ENCODE results near the gene YDJC. TPM values are rescaled to one million over a fixed set of nuclear protein-coding genes. Genes with fewer than 3 reads are reported as not detected.
A peak's percentile ranks its signal among the peaks of the same experiment; 100 is the strongest.
"Not testable (repeated sequence)": the region's sequence is repeated elsewhere in the genome, so short reads cannot be mapped to it uniquely, and the experiment has no call there.

YDJC gene
- total and polyA plus RNA-seq, 2 experiments from 2014 or later: 31.8 to 42.5 TPM

DNA sequence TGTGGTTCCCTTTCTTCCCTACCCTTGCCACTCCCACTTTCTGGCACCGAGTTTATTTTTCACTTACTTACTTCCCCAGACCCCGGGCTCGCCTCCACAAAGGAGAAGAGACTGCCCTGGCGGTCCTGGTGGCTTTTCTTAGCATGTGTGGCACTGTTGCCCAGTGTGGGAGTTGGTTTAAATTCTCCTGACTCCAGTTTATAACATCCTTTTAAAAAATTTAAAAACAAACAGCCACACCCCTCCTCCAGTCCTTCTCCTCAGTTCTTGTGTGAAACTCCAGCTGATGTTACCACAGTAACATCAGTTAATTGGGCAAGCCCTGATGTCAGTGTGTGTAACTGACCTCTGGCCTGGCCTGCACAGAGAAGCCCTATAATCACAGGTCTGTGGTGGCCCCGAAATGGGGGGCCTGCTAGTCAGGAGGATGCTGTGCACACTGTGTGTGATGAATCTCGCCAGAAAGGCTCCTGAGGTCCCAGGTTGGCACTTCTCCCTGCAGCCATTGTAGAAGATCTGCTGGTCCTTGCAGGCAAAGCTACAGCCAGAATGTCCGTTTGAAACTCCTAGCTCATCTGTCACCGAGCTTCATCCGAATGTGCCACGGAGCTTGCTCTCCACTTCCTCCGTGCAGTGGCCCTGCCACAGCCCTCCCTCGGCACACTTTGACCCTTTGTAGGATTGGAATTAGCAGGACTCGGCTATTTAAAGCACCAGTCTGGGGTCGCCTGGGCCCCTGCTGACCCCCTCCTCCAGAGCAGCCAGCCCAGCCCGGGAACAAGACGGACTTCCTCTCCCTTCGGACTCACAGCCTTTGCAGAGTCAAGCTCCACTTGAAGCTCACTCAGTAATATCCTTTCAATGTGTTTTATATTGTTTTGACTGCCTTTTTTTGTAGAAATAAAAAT lies 7.6 kb downstream of the YDJC start:
- no peaks in the 10 kb centered on the region for H3K9me3 ChIP-seq (ENCODE audit: low read depth)
- DNase-seq (ENCODE audit: low read depth in 1 of 2, low spot score in 1 of 2): peak in 1 of 2 donors; percentile 25
- H3K4me3 ChIP-seq: no peak overlapping the region
- H3K27ac ChIP-seq: peak overlapping the region; percentile 80
- no peaks in the 10 kb centered on the region for H3K27me3 ChIP-seq
- H3K36me3 ChIP-seq: peaks cover 7% of the 10 kb centered on the region
- TF ChIP-seq, protein P1, sequence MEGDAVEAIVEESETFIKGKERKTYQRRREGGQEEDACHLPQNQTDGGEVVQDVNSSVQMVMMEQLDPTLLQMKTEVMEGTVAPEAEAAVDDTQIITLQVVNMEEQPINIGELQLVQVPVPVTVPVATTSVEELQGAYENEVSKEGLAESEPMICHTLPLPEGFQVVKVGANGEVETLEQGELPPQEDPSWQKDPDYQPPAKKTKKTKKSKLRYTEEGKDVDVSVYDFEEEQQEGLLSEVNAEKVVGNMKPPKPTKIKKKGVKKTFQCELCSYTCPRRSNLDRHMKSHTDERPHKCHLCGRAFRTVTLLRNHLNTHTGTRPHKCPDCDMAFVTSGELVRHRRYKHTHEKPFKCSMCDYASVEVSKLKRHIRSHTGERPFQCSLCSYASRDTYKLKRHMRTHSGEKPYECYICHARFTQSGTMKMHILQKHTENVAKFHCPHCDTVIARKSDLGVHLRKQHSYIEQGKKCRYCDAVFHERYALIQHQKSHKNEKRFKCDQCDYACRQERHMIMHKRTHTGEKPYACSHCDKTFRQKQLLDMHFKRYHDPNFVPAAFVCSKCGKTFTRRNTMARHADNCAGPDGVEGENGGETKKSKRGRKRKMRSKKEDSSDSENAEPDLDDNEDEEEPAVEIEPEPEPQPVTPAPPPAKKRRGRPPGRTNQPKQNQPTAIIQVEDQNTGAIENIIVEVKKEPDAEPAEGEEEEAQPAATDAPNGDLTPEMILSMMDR (IDR thresholded peaks at IDR 0.05; ENCODE audit: low read depth, low read length): no peak
- H3K4me1 ChIP-seq (ENCODE audit: low read depth): peaks cover 10% of the 10 kb centered on the region

DNA sequence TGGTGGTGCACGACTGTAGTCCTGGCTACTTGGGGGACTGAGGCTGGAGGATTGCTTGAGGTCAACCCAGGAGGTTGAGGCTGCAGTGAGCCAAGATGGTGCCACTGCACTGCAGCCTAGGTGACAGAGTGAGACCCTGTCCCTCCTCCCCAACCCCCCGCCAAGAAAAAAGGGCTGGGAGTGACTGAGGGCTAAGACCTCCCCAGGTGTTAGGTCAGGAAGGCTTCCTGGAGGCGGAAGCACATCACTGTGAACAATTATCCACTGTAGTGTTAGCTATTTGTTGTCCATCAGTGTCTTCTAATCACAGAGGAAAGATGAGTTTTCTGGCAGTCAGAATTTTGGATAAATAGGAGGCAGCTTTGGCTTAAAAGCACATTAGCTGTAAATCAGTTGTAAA lies 8.8 kb downstream of the YDJC start:
- Histone ChIP-seq H3K36me3 (peaks cover 7% of the 10 kb centered on the region), H3K27ac (peak overlapping the region; percentile 6), H3K4me3 (no peak overlapping the region), H3K27me3 (no peaks in the 10 kb centered on the region), H3K9me3 (ENCODE audit: low read depth) (no peaks in the 10 kb centered on the region), H3K4me1 (ENCODE audit: low read depth) (peaks cover 10% of the 10 kb centered on the region)
- DNase-seq (ENCODE audit: low read depth in 1 of 2, low spot score in 1 of 2): no peak
- TF ChIP-seq, protein P1 (IDR thresholded peaks at IDR 0.05; ENCODE audit: low read depth, low read length): no peak

DNA sequence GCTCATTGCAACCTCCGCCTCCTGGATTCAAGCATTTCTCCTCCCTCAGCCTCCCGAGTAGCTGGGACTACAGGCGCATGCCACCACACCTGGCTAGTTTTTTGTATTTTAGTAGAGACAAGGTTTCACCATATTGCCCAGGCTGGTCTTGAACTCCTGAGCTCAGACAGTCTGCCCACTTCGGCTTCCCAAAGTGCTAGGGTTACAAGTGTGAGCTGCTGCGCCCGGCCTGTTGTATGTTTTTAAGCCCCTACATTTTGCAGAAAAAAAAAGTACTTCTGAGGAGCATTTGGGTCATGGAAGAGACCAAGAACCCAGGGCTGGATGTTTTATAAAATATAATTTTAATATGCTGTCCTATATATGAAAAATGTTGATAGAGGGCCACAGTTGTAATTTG lies 12.5 kb downstream of the YDJC start:
- H3K4me3 ChIP-seq; DNase-seq (ENCODE audit: low read depth in 1 of 2, low spot score in 1 of 2); H3K4me1 ChIP-seq (ENCODE audit: low read depth); H3K36me3 ChIP-seq; H3K9me3 ChIP-seq (ENCODE audit: low read depth); H3K27me3 ChIP-seq; H3K27ac ChIP-seq: not testable (repeated sequence)

DNA sequence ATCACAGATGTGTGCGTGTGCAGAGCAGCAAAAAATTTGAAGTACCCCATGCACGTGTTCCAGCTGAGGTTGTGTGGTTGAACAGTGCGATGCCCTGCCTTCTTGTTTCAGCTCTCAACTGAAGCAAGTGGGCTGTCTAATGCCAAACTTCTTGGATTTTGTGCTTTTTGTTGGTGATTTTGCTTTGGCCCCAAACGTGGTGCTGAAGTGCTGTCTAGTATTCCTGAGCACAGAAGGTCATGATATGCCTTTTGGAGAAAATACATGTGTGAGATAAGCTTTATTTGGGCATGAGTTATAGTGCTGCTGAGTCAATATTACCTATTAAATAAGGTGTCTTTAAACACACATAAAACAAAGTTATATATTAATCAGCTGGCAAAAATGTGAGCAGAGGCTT lies 14.1 kb downstream of the YDJC start:
- Histone ChIP-seq H3K27me3 (no peaks in the 10 kb centered on the region), H3K27ac (no peak overlapping the region), H3K4me1 (ENCODE audit: low read depth) (no peaks in the 10 kb centered on the region), H3K9me3 (ENCODE audit: low read depth) (no peaks in the 10 kb centered on the region), H3K4me3 (no peak overlapping the region), H3K36me3 (peaks cover 10% of the 10 kb centered on the region)
- no peak for DNase-seq (ENCODE audit: low read depth in 1 of 2, low spot score in 1 of 2)
- TF ChIP-seq, protein P1 (IDR thresholded peaks at IDR 0.05; ENCODE audit: low read depth, low read length): no peak

DNA sequence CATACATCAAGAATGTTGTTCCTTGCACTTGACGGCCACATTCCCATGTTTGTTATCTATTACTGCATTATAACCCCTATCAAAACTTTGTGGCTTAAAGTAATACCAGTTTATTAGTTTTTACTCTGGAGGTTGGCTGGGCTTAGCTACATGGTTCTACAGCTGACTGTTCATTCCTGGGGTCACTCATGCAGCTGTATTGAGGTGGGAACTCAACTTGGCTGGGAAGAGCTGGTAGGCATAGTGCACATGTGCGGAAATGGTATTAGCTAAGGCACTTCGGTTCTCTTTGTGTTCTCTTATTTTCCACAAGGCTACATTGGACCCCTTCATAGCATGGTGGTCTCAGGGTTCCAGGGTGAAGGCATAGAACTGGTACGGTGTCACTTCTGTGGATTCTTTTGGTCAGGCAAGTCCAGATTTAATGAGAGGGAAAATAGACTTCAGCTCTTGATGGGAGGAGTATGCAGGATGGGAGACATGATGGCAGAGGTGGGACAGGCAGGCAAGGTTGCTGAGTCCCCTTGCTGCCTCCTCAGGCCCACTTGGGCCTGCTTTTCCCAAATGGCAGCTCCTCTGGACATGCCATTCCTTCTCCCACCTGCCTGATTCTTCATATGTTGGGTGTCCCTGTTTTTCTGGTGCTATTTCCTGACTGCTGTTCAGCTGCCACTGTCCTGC lies 16.1 kb downstream of the YDJC start:
- Histone ChIP-seq H3K36me3 (peaks cover 10% of the 10 kb centered on the region), H3K9me3 (ENCODE audit: low read depth) (no peaks in the 10 kb centered on the region), H3K4me3 (no peak overlapping the region), H3K27ac (no peak overlapping the region), H3K27me3 (no peaks in the 10 kb centered on the region), H3K4me1 (ENCODE audit: low read depth) (no peaks in the 10 kb centered on the region)
- DNase-seq (ENCODE audit: low read depth in 1 of 2, low spot score in 1 of 2): no peak
- TF ChIP-seq, protein P1 (IDR thresholded peaks at IDR 0.05; ENCODE audit: low read depth, low read length): no peak

DNA sequence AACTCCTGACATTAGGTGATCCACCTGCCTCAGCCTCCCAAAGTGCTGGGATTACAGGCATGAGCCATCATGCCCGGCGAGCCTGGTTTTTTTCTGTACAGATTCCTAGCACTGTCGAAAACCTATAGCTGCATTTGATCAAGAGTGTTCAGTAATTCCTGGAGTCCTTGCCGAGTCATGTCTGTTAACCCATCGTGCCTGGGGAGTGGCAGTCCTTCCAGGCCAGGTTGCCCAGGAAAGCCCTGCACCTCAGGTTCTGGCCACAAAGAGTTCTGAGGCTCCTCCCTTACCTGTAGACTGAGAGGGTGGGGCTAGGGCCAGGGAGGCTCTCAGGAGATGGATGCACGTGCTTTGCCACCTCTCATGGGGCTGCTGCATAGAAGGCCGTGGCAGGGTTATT lies 17.0 kb downstream of the YDJC start:
- peaks cover 10% of the 10 kb centered on the region for H3K36me3 ChIP-seq
- no peaks in the 10 kb centered on the region for H3K27me3 ChIP-seq
- H3K27ac ChIP-seq: no peak overlapping the region
- DNase-seq (ENCODE audit: low read depth in 1 of 2, low spot score in 1 of 2): no peak
- TF ChIP-seq, protein P1 (IDR thresholded peaks at IDR 0.05; ENCODE audit: low read depth, low read length): no peak
- no peaks in the 10 kb centered on the region for H3K4me1 ChIP-seq (ENCODE audit: low read depth)
- H3K9me3 ChIP-seq (ENCODE audit: low read depth): no peaks in the 10 kb centered on the region
- H3K4me3 ChIP-seq: no peak overlapping the region

All from cardiac muscle cell (in vitro differentiated cells and primary cell).